Neural cell (in vitro differentiated cells): ENCODE results near the gene ANKAR.

Source experiments
- CTCF ChIP-seq: fragments of 450-650 bp; IDR thresholded peaks from 2 replicates; pipeline ENCODE4 v1.5.1; 2014; ENCODE audit warnings: antibody characterized with exemption, mild to moderate bottlenecking, moderate library complexity; ENCODE audit not compliant: poor library complexity, severe bottlenecking
- POLR2AphosphoS5 ChIP-seq: IDR thresholded peaks from 2 replicates; pipeline ENCODE4 v1.6.1; 2012
- SMC3 ChIP-seq: fragments of 450-650 bp; conservative IDR thresholded peaks from 2 replicates; pipeline ENCODE4 v1.6.1; 2014; ENCODE audit warnings: antibody characterized with exemption, mild to moderate bottlenecking, moderate library complexity; ENCODE audit not compliant: poor library complexity

- TF ChIP-seq CTCF (peak; percentile 60), SMC3 (peak; percentile 43), POLR2AphosphoS5 (no peak)
These were observed 23.8 kb downstream of the ANKAR start for GRCh38 chr2:189698020-189698887.
